K562 (cell line): ENCODE results near the gene TUBE1. TPM values are rescaled to one million over a fixed set of nuclear protein-coding genes. Genes with fewer than 3 reads are reported as not detected.

Experiments
- JUNB ChIP-seq: fragments of 450-650 bp; formaldehyde crosslinking; conservative IDR thresholded peaks from 2 replicates; pipeline ENCODE4 v1.4.0; 2020; ENCODE audit warnings: mild to moderate bottlenecking
- NEUROD1 ChIP-seq: fragments of 150-350 bp; IDR thresholded peaks from 2 replicates; pipeline ENCODE4 v1.6.1; 2014; ENCODE audit warnings: borderline replicate concordance, low read length, low read depth; ENCODE audit not compliant: partially characterized antibody
- PTTG1 ChIP-seq: fragments of 450-650 bp; IDR thresholded peaks from 2 replicates; pipeline ENCODE4 v1.6.1; 2016; ENCODE audit warnings: low read depth, mild to moderate bottlenecking, missing genetic modification characterization, missing compliant biosample characterization
- SAFB ChIP-seq: fragments of 200-400 bp; formaldehyde crosslinking; IDR thresholded peaks from 2 replicates; pipeline ENCODE4 v1.6.1; 2017; ENCODE audit warnings: low read depth, low read length, borderline replicate concordance
- SREBF1 ChIP-seq: fragments of 150-350 bp; IDR thresholded peaks from 2 replicates; pipeline ENCODE4 v1.6.1; 2014; ENCODE audit warnings: antibody characterized with exemption, low read depth, low read length, borderline replicate concordance
- SRF ChIP-seq, 2 experiments: fragments of 250-450, 450-650 bp in 1 of 2; sonication (Bioruptor Pico) in 1 of 2; sonication (generic) in 1 of 2; formaldehyde crosslinking; IDR thresholded peaks; 2 replicates each; pipeline versions ENCODE4 v1.5.0 to v1.5.1; 2020 to 2022; ENCODE audit warnings: mild to moderate bottlenecking in 1 of 2, missing genetic modification reagents in 1 of 2
- THRB ChIP-seq: fragments of 450-650 bp; formaldehyde crosslinking; conservative IDR thresholded peaks from 2 replicates; pipeline ENCODE4 v1.4.0; 2022; ENCODE audit warnings: mild to moderate bottlenecking, missing genetic modification characterization
- ZBTB8A ChIP-seq: fragments of 450-650 bp; IDR thresholded peaks from 2 replicates; pipeline ENCODE4 v1.6.1; 2018; ENCODE audit warnings: mild to moderate bottlenecking, moderate library complexity; ENCODE audit not compliant: partially characterized antibody
- ZSCAN29 ChIP-seq: fragments of 450-650 bp; IDR thresholded peaks from 2 replicates; pipeline ENCODE4 v1.6.1; 2017
- polyA plus RNA-seq, 8 experiments: library from polyadenylated mRNA; depleted of rRNA in 4 of 8; stranded (reverse) in 5 of 8; unstranded in 3 of 8; fragments of >200 nt; fragmentation: Nextera tagmentation in 2 of 8; fragmentation: Illumina TruSeq in 1 of 8; extraction: Ambion mirVana in 2 of 8; extraction: Trizol in 1 of 8; gene quantifications; 2 replicates each; pipeline versions ENCODE4 v1.2.1 to v1.2.3, GENCODE V29; 2011 to 2014; ENCODE audit warnings: inconsistent platforms in 1 of 8, missing spikeins in 1 of 8
- total RNA-seq, 7 experiments: library from RNA; depleted of rRNA in 6 of 7; stranded (reverse); fragments of >200 nt in 6 of 7; fragmentation: Illumina TruSeq in 2 of 7; extraction: Trizol in 2 of 7; gene quantifications; 2 replicates each; pipeline versions ENCODE4 v1.2.1 to v1.2.3, GENCODE V29; 2011 to 2021; ENCODE audit warnings: low replicate concordance in 1 of 7
- TF ChIP-seq, protein P1 (sequence below): sonication (generic); formaldehyde crosslinking; IDR thresholded peaks from 2 replicates; pipeline ENCODE4 v1.8.0; 2022; ENCODE audit warnings: missing genetic modification reagents, mild to moderate bottlenecking, borderline replicate concordance
- TF ChIP-seq, protein P2 (sequence below): fragments of 250-450 bp; sonication (Bioruptor Pico); IDR thresholded peaks from 2 replicates; pipeline ENCODE4 v1.4.0; 2020; ENCODE audit warnings: mild to moderate bottlenecking

TUBE1 gene
- total and polyA plus RNA-seq, 9 of the 15 experiments (the other 6 are each of a cell fraction or from before 2014, with no cell fraction given), result 18.9 to 58.4 (median 30.8) TPM

DNA sequence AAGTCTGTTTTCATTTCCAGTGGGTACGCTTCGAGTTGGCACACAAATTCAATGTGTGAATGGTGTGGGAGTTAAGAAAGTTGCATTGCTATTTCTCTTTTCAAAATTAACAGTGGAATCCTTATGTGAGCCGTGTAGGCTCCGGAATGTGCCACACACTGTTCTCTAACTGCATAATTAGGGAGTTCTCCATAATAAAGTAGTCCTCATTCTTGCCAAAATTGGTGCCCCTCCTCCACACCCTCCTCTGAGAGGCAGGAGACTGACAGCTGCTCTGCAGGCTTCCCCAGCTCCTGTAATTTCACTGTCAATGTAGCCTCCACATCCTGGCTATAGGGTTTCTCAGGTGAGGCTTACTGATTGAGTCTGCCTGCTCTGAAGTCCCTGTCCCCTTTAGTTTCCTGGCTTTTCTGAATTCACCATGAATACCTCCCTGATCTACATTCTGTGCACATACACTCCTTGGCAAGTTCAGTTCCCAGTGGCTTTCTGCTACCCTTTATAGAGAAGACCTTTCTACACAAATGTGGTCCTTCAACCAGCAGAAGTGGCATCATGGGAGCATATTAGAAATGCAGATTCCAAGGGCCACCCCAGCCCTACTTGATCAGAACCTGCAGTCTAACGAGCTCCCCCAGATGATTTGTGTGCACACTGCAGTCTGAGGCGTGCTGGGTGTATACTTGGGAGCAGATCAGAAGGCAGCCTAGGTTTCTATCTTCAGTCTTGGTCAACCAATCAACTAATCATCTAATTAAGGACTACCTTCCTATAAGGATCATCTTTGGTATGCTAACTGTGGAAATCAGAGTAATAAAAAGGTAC, 53.3 kb downstream of the TUBE1 start (continued):
- no peak for TF ChIP-seq NEUROD1
- TF ChIP-seq, protein P1, sequence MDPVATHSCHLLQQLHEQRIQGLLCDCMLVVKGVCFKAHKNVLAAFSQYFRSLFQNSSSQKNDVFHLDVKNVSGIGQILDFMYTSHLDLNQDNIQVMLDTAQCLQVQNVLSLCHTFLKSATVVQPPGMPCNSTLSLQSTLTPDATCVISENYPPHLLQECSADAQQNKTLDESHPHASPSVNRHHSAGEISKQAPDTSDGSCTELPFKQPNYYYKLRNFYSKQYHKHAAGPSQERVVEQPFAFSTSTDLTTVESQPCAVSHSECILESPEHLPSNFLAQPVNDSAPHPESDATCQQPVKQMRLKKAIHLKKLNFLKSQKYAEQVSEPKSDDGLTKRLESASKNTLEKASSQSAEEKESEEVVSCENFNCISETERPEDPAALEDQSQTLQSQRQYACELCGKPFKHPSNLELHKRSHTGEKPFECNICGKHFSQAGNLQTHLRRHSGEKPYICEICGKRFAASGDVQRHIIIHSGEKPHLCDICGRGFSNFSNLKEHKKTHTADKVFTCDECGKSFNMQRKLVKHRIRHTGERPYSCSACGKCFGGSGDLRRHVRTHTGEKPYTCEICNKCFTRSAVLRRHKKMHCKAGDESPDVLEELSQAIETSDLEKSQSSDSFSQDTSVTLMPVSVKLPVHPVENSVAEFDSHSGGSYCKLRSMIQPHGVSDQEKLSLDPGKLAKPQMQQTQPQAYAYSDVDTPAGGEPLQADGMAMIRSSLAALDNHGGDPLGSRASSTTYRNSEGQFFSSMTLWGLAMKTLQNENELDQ, result no peak
- TF ChIP-seq JUNB (CRISPR knock-in tag), result no peak
- TF ChIP-seq THRB (CRISPR knock-in tag), result no peak
- TF ChIP-seq SRF (CRISPR knock-in tag; IDR thresholded peaks at IDR 0.05), result no peak
- no peak for TF ChIP-seq SAFB
- no peak for TF ChIP-seq ZSCAN29
- TF ChIP-seq PTTG1 (tag), result no peak
- TF ChIP-seq, protein P2, sequence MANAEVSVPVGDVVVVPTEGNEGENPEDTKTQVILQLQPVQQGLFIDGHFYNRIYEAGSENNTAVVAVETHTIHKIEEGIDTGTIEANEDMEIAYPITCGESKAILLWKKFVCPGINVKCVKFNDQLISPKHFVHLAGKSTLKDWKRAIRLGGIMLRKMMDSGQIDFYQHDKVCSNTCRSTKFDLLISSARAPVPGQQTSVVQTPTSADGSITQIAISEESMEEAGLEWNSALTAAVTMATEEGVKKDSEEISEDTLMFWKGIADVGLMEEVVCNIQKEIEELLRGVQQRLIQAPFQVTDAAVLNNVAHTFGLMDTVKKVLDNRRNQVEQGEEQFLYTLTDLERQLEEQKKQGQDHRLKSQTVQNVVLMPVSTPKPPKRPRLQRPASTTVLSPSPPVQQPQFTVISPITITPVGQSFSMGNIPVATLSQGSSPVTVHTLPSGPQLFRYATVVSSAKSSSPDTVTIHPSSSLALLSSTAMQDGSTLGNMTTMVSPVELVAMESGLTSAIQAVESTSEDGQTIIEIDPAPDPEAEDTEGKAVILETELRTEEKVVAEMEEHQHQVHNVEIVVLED (CRISPR knock-in tag), result no peak
- no peak for TF ChIP-seq SREBF1
- TF ChIP-seq ZBTB8A, result no peak
- TF ChIP-seq, all 486 proteins: peak for 0
